ENCODE measurements around the gene CPNE9.

GRCh38 chr3:9710174-9710739 lies 6.6 kb downstream of the CPNE9 start:
- TF ChIP-seq TSHZ2 (CRISPR knock-in tag; IDR thresholded peaks at IDR 0.05) (no peak), ARNTL (CRISPR knock-in tag; IDR thresholded peaks at IDR 0.05; ENCODE audit: borderline replicate concordance, low read depth) (no peak), RARB (CRISPR knock-in tag; IDR thresholded peaks at IDR 0.05) (no peak)

Data from SK-N-SH treated with all-trans-retinoic acid at 6 μM for 48 hours (cell line).